ENCODE data around the gene NAA10.

NAA10 gene

GRCh38 chrX:153881281-153881680, 53.6 kb downstream of the NAA10 start:
- no peak for DNase-seq

DNA sequence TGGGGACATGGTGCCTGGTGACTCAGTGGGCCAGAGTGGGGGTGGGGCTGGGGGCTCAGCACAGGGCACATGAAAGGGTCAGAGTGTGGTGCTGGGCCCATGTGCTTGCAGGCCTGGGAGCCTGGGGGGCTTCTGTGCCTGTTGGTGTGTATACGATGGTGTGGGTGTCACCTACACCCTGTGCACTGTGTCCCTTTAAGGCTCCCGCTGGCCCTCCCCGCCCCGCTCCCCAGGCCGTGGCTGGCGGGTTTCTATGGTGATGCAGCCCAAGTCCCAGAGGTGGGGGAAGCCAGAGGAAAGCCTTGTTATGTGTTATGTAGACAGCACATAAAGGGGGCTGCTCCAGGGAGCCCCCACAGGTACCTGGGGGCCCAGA, 54.4 kb downstream of the NAA10 start:
- DNase-seq, result no peak

- no peak for DNase-seq
These were observed 54.9 kb downstream of the NAA10 start for GRCh38 chrX:153879741-153880439.

Data from NCI-H526 treated with DMSO at 0.1 percent for 48 hours (cell line).